ENCODE results near the gene EHMT1.

GRCh38 chr9:137678202-137678601, 59.4 kb downstream of the EHMT1 start:
- TF ChIP-seq CTCF (IDR thresholded peaks at IDR 0.05), result no peak
- TF ChIP-seq POLR2AphosphoS5 (IDR thresholded peaks at IDR 0.05), result no peak
- no peak for TF ChIP-seq EP300 (IDR thresholded peaks at IDR 0.05)
